H9 (cell line): ENCODE data around the gene TMEM167B. TPM values are rescaled to one million over a fixed set of nuclear protein-coding genes. Genes with fewer than 3 reads are reported as not detected.

ENCODE experiments used
- DNase-seq: peaks from one replicate; pipeline ENCODE4 v3.0.0-alpha.2; 2017
- H2AFZ ChIP-seq: one replicate; pipeline ENCODE4 v1.6.1; 2013; ENCODE audit warnings: mild to moderate bottlenecking, low read length, control low read depth, moderate library complexity
- H2AK5ac ChIP-seq: 2 replicates; pipeline ENCODE4 v1.6.1; 2013; ENCODE audit warnings: low read length, control low read depth, mixed read lengths; ENCODE audit not compliant: insufficient read length
- H2BK120ac ChIP-seq: one replicate; pipeline ENCODE4 v1.6.1; 2013; ENCODE audit warnings: low read depth, mild to moderate bottlenecking, low read length, control low read depth, inconsistent platforms; ENCODE audit not compliant: poor library complexity, severe bottlenecking
- H2BK12ac ChIP-seq: 2 replicates; pipeline ENCODE4 v1.6.1; 2013; ENCODE audit warnings: low read length, control low read depth, mixed read lengths, low read depth; ENCODE audit not compliant: insufficient read length
- H2BK15ac ChIP-seq: 2 replicates; pipeline ENCODE4 v1.6.1; 2013; ENCODE audit warnings: low read depth, low read length, control low read depth
- H2BK20ac ChIP-seq: one replicate; pipeline ENCODE4 v1.6.1; 2013; ENCODE audit warnings: low read depth, mild to moderate bottlenecking, low read length, control low read depth, inconsistent platforms; ENCODE audit not compliant: poor library complexity, severe bottlenecking
- H2BK5ac ChIP-seq: 2 replicates; pipeline ENCODE4 v1.6.1; 2013; ENCODE audit warnings: low read length, control low read depth, mixed read lengths; ENCODE audit not compliant: insufficient read length
- H3K14ac ChIP-seq: 2 replicates; pipeline ENCODE4 v1.6.1; 2013; ENCODE audit warnings: low read length, control low read depth; ENCODE audit not compliant: insufficient read depth
- H3K18ac ChIP-seq: 2 replicates; pipeline ENCODE4 v1.6.1; 2013; ENCODE audit warnings: low read depth, mild to moderate bottlenecking, mixed read lengths, low read length, control low read depth; ENCODE audit not compliant: insufficient read length
- H3K23ac ChIP-seq: 2 replicates; pipeline ENCODE4 v1.6.1; 2013; ENCODE audit warnings: low read length, control low read depth, mixed read lengths, low read depth; ENCODE audit not compliant: insufficient read length
- H3K23me2 ChIP-seq: 2 replicates; pipeline ENCODE4 v1.6.1; 2013; ENCODE audit warnings: low read depth, mild to moderate bottlenecking, mixed read lengths, low read length, control low read depth; ENCODE audit not compliant: insufficient read length, poor library complexity, severe bottlenecking
- H3K27ac ChIP-seq: 2 replicates; pipeline ENCODE4 v1.5.1; 2013; ENCODE audit warnings: low read length, control low read depth, mixed read lengths, low read depth; ENCODE audit not compliant: insufficient read length
- H3K27me3 ChIP-seq: 2 replicates; pipeline ENCODE4 v1.6.1; 2013; ENCODE audit warnings: low read length, control low read depth, inconsistent platforms; ENCODE audit not compliant: insufficient read depth
- H3K4ac ChIP-seq: 2 replicates; pipeline ENCODE4 v1.6.1; 2013; ENCODE audit warnings: low read depth, mild to moderate bottlenecking, control low read depth, inconsistent platforms, low read length, moderate library complexity
- H3K4me1 ChIP-seq: 2 replicates; pipeline ENCODE4 v1.6.1; 2013; ENCODE audit warnings: low read length, control low read depth, inconsistent platforms; ENCODE audit not compliant: insufficient read depth
- H3K4me2 ChIP-seq: 2 replicates; pipeline ENCODE4 v1.6.1; 2013; ENCODE audit warnings: low read length, control low read depth, mixed read lengths; ENCODE audit not compliant: insufficient read length, insufficient read depth
- H3K56ac ChIP-seq: 2 replicates; pipeline ENCODE4 v1.6.1; 2013; ENCODE audit warnings: low read depth, mild to moderate bottlenecking, mixed read lengths, low read length, control low read depth; ENCODE audit not compliant: insufficient read length
- H3K79me1 ChIP-seq: 2 replicates; pipeline ENCODE4 v1.6.1; 2013; ENCODE audit warnings: low read depth, mild to moderate bottlenecking, moderate library complexity, low read length, control low read depth, inconsistent platforms; ENCODE audit not compliant: insufficient read depth, poor library complexity, severe bottlenecking
- H3K79me2 ChIP-seq: 2 replicates; pipeline ENCODE4 v1.6.1; 2013; ENCODE audit warnings: low read length, control low read depth, inconsistent platforms; ENCODE audit not compliant: insufficient read depth
- H3K9ac ChIP-seq: 2 replicates; pipeline ENCODE4 v1.6.1; 2013; ENCODE audit warnings: low read length, control low read depth, mixed read lengths; ENCODE audit not compliant: insufficient read length; ENCODE audit errors: extremely low read depth
- H3K9me3 ChIP-seq: one replicate; pipeline ENCODE4 v1.6.1; 2013; ENCODE audit warnings: low read depth, low read length, inconsistent platforms; ENCODE audit not compliant: control insufficient read depth
- H3T11ph ChIP-seq: one replicate; pipeline ENCODE4 v1.6.1; 2013; ENCODE audit warnings: mild to moderate bottlenecking, low read length, control low read depth, inconsistent platforms
- H4K20me1 ChIP-seq: one replicate; pipeline ENCODE4 v1.6.1; 2013; ENCODE audit not compliant: control insufficient read depth, insufficient read length, insufficient read depth
- H4K5ac ChIP-seq: 2 replicates; pipeline ENCODE4 v1.6.1; 2013; ENCODE audit warnings: low read depth, mild to moderate bottlenecking, mixed read lengths, low read length, control low read depth; ENCODE audit not compliant: insufficient read length
- H4K8ac ChIP-seq: replicated peaks from 2 replicates; pipeline ENCODE4 v1.6.1; 2013; ENCODE audit warnings: low read length, control low read depth, mixed read lengths, low read depth; ENCODE audit not compliant: insufficient read length
- H4K91ac ChIP-seq: 2 replicates; pipeline ENCODE4 v1.6.1; 2013; ENCODE audit warnings: low read depth, mild to moderate bottlenecking, moderate library complexity, mixed read lengths, low read length, control low read depth; ENCODE audit not compliant: insufficient read length
- H3K27ac Mint-ChIP-seq, 3 experiments: 2 replicates in 2 of 3; 3 replicates in 1 of 3; pipeline ENCODE4 v1.8.0; 2020 to 2021; ENCODE audit warnings: mixed read lengths in 3 of 3, mild to moderate bottlenecking in 1 of 3, moderate library complexity in 1 of 3
- H3K27me3 Mint-ChIP-seq: 2 replicates; pipeline ENCODE4 v1.8.0; 2021; ENCODE audit warnings: low read depth, mild to moderate bottlenecking, moderate library complexity, mixed read lengths
- H3K36me3 Mint-ChIP-seq, 3 experiments: 2 replicates in 2 of 3; 3 replicates in 1 of 3; pipeline ENCODE4 v1.8.0; 2020 to 2021; ENCODE audit warnings: low read depth in 3 of 3, mixed read lengths in 3 of 3; ENCODE audit not compliant: insufficient read depth in 1 of 3
- H3K4me1 Mint-ChIP-seq, 2 experiments: 2 replicates each; pipeline ENCODE4 v1.8.0; 2020; ENCODE audit warnings: mixed read lengths in 2 of 2
- H3K4me3 Mint-ChIP-seq, 2 experiments: 2 replicates in 1 of 2; 3 replicates in 1 of 2; pipeline ENCODE4 v1.8.0; 2020 to 2021; ENCODE audit warnings: mild to moderate bottlenecking in 2 of 2, mixed read lengths in 2 of 2, moderate library complexity in 1 of 2
- H3K9me3 Mint-ChIP-seq, 2 experiments: 2 replicates in 1 of 2; 3 replicates in 1 of 2; pipeline ENCODE4 v1.8.0; 2020; ENCODE audit warnings: mild to moderate bottlenecking in 2 of 2, mixed read lengths in 2 of 2, moderate library complexity in 1 of 2
- CTCF ChIP-seq: fragments of 200-600 bp; sonication (generic); conservative IDR thresholded peaks from 3 replicates; pipeline ENCODE4 v1.8.0; 2021; ENCODE audit warnings: antibody characterized with exemption, mild to moderate bottlenecking
- WGBS: extraction: QIAGEN DNeasy Blood & Tissue Kit; methylation state at CpG from one replicate; pipeline ENCODE4 v1.1.7; 2013; ENCODE audit warnings: missing lambda C conversion rate, low lambda C conversion rate, mixed read lengths; ENCODE audit not compliant: insufficient read length; ENCODE audit errors: extremely low coverage; 5-methylcytosine and 5-hydroxymethylcytosine counted together
- total RNA-seq: library from RNA; stranded (reverse); gene quantifications from 2 replicates; pipeline ENCODE4 v1.2.1, GENCODE V29; 2021

TMEM167B gene
- total RNA-seq, 1 experiment from 2014 or later, result 13.9 TPM

- no peak overlapping the region for H2BK15ac ChIP-seq
- no peak overlapping the region for H3K18ac ChIP-seq
- peak overlapping the region; percentile 91 to 92 for H3K4me3 Mint-ChIP-seq
- H2AK5ac ChIP-seq, result no peak overlapping the region
- no peak overlapping the region for H4K8ac ChIP-seq
- no peaks in the 10 kb centered on the region for H3K4me1 ChIP-seq
- no peak overlapping the region for H3K4ac ChIP-seq
- H4K20me1 ChIP-seq, result no peaks in the 10 kb centered on the region
- H3K27ac ChIP-seq, result peak overlapping the region; percentile 1
- H3K79me1 ChIP-seq, result no peaks in the 10 kb centered on the region
- peaks cover 0 to 17% (median 13%) of the 10 kb centered on the region in 3 experiments; a peak in 5 of 7 replicates for H3K36me3 Mint-ChIP-seq
- H3K56ac ChIP-seq, result no peak overlapping the region
- peaks cover 6% of the 10 kb centered on the region for H3K23me2 ChIP-seq
- no peak overlapping the region for H2BK120ac ChIP-seq
- H3K27me3 ChIP-seq, result no peaks in the 10 kb centered on the region
- no peak for DNase-seq
- H3K79me2 ChIP-seq, result 0 out of 2 replicates have a peak, but pooled peaks cover 2% of the 10 kb centered on the region
- TF ChIP-seq CTCF, result no peak
- no peaks in the 10 kb centered on the region for H3K9me3 ChIP-seq
- H3K4me2 ChIP-seq, result peak overlapping the region; percentile 42
- H3K27me3 Mint-ChIP-seq, result no peaks in the 10 kb centered on the region; the same call in 1 of the 2 replicates
- no peak overlapping the region for H2BK5ac ChIP-seq
- no peak overlapping the region for H2BK12ac ChIP-seq
- no peak overlapping the region for H3T11ph ChIP-seq
- H3K9me3 Mint-ChIP-seq, result no peaks in the 10 kb centered on the region; a peak in 1 of 5 replicates
- peaks cover 20 to 24% of the 10 kb centered on the region in 2 experiments for H3K4me1 Mint-ChIP-seq
- peak overlapping the region; percentile 84 for H2AFZ ChIP-seq
- no peak overlapping the region for H3K23ac ChIP-seq
- H3K27ac Mint-ChIP-seq, result peak overlapping the region; percentile 94 to 96 (median 95)
- H4K5ac ChIP-seq, result no peak overlapping the region
- H3K9ac ChIP-seq, result peak overlapping the region; percentile 82
- no peak overlapping the region for H3K14ac ChIP-seq
- WGBS, result no CpG with 5 or more reads among the region's 13 CpGs
- no peak overlapping the region for H4K91ac ChIP-seq
- H2BK20ac ChIP-seq, result no peak overlapping the region
These were observed 694 bp downstream of the TMEM167B start for GRCh38 chr1:109091078-109091838.
